K562 (cell line): ENCODE results near the gene COL13A1.

Experiments used
- EP300 ChIP-seq: IDR thresholded peaks from 2 replicates; pipeline ENCODE4 v1.6.1; 2012; ENCODE audit warnings: low read length, improper control_type of control experiment
- YY1 ChIP-seq, 3 experiments: IDR thresholded peaks; 2 replicates each; pipeline ENCODE4 v1.6.1; 2011; ENCODE audit warnings: low read length in 2 of 3, mild to moderate bottlenecking in 2 of 3, moderate library complexity in 2 of 3, borderline replicate concordance in 1 of 3, control low read depth in 1 of 3, low read depth in 1 of 3; ENCODE audit not compliant: insufficient read depth in 3 of 3, insufficient replicate concordance in 2 of 3, control insufficient read depth in 1 of 3, insufficient read length in 1 of 3; ENCODE audit errors: extremely low read depth in 1 of 3
- TF ChIP-seq, protein P1 (sequence below), 3 experiments: IDR thresholded peaks in 2 of 3; conservative IDR thresholded peaks in 1 of 3; 2 replicates each; pipeline ENCODE4 v1.5.1; 2011 to 2012; ENCODE audit warnings: low read length in 3 of 3, mild to moderate bottlenecking in 3 of 3, control low read depth in 2 of 3, improper control_type of control experiment in 1 of 3, inconsistent platforms in 1 of 3, low read depth in 1 of 3, mixed read lengths in 1 of 3, moderate library complexity in 1 of 3; ENCODE audit not compliant: insufficient read depth in 2 of 3
- TF ChIP-seq, protein P2 (sequence below), 2 experiments: fragments of 450-650 bp; formaldehyde crosslinking in 1 of 2; IDR thresholded peaks; 2 replicates each; pipeline versions ENCODE4 v1.4.0 to v1.6.1; 2014 to 2020; ENCODE audit warnings: mild to moderate bottlenecking in 2 of 2, borderline replicate concordance in 1 of 2, low read depth in 1 of 2

DNA sequence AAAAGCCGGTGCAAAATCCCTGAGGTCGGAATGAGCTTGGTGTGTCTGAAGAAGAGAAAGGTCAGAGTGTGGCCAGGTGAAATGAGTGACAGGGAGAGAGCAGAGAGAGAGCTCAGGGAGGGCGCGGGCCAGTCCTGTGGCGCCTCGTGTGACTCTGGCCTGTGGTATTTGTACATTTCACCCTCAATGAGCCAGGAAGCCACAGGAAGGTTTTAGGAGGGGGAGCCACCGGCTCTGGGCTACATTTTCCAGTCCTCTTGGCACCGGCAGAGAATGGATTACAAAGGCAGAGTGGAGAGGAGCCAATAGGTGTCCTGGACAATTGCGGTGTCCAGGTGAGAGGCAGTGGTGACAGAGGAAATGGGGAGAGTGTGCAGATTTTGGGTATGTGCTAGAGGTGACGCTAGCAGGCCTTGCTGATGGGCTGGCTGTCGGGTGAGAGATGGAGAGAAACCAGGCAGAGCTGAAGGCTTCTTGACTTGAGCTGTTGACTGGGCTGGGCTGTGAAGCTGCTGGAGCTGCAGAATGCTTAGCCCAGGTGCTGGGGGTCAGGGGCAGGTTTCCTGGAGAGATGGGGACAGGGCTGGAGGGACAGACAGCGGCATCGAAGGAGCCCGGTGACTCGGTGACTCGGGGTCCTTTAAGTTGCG, 38.1 kb downstream of the COL13A1 start:
- no peak for TF ChIP-seq YY1 (IDR thresholded peaks at IDR 0.05; ENCODE audit: borderline replicate concordance in 1 of 3, control insufficient read depth in 1 of 3, extremely low read depth in 1 of 3, insufficient read depth in 3 of 3, insufficient read length in 1 of 3, insufficient replicate concordance in 2 of 3, low read depth in 1 of 3, low read length in 2 of 3)
- TF ChIP-seq EP300: no peak
- TF ChIP-seq, protein P1, sequence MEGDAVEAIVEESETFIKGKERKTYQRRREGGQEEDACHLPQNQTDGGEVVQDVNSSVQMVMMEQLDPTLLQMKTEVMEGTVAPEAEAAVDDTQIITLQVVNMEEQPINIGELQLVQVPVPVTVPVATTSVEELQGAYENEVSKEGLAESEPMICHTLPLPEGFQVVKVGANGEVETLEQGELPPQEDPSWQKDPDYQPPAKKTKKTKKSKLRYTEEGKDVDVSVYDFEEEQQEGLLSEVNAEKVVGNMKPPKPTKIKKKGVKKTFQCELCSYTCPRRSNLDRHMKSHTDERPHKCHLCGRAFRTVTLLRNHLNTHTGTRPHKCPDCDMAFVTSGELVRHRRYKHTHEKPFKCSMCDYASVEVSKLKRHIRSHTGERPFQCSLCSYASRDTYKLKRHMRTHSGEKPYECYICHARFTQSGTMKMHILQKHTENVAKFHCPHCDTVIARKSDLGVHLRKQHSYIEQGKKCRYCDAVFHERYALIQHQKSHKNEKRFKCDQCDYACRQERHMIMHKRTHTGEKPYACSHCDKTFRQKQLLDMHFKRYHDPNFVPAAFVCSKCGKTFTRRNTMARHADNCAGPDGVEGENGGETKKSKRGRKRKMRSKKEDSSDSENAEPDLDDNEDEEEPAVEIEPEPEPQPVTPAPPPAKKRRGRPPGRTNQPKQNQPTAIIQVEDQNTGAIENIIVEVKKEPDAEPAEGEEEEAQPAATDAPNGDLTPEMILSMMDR (IDR thresholded peaks at IDR 0.05 in 2 of 3, conservative IDR thresholded peaks at IDR 0.05 in 1 of 3; ENCODE audit: insufficient read depth in 2 of 3, low read depth in 1 of 3, low read length in 3 of 3): no peak
- TF ChIP-seq, protein P2, sequence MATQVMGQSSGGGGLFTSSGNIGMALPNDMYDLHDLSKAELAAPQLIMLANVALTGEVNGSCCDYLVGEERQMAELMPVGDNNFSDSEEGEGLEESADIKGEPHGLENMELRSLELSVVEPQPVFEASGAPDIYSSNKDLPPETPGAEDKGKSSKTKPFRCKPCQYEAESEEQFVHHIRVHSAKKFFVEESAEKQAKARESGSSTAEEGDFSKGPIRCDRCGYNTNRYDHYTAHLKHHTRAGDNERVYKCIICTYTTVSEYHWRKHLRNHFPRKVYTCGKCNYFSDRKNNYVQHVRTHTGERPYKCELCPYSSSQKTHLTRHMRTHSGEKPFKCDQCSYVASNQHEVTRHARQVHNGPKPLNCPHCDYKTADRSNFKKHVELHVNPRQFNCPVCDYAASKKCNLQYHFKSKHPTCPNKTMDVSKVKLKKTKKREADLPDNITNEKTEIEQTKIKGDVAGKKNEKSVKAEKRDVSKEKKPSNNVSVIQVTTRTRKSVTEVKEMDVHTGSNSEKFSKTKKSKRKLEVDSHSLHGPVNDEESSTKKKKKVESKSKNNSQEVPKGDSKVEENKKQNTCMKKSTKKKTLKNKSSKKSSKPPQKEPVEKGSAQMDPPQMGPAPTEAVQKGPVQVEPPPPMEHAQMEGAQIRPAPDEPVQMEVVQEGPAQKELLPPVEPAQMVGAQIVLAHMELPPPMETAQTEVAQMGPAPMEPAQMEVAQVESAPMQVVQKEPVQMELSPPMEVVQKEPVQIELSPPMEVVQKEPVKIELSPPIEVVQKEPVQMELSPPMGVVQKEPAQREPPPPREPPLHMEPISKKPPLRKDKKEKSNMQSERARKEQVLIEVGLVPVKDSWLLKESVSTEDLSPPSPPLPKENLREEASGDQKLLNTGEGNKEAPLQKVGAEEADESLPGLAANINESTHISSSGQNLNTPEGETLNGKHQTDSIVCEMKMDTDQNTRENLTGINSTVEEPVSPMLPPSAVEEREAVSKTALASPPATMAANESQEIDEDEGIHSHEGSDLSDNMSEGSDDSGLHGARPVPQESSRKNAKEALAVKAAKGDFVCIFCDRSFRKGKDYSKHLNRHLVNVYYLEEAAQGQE (IDR thresholded peaks at IDR 0.05; ENCODE audit: borderline replicate concordance): no peak
- TF ChIP-seq, protein P2 (CRISPR knock-in tag; IDR thresholded peaks at IDR 0.05; ENCODE audit: low read depth): no peak
